DOHH2 (cell line): Measurements from ENCODE around the gene GNB3.
A peak's percentile ranks its signal among the peaks of the same experiment; 100 is the strongest.

Source experiments
- H3F3A ChIP-seq: fragments of 200-600 bp; sonication (generic), shearing (Covaris generic); 2 replicates; pipeline ENCODE4 v1.6.0; 2016; ENCODE audit warnings: antibody characterized with exemption, mild to moderate bottlenecking; ENCODE audit not compliant: control insufficient read depth, insufficient read depth
- H3K27ac ChIP-seq: fragments of 200-600 bp; sonication (generic); 2 replicates; pipeline ENCODE4 v1.5.1; 2014; ENCODE audit warnings: low read depth, mild to moderate bottlenecking, low read length, moderate library complexity
- H3K27me3 ChIP-seq: fragments of 200-600 bp; sonication (generic); 2 replicates; pipeline ENCODE4 v1.6.1; 2014; ENCODE audit warnings: mild to moderate bottlenecking, low read length, mixed read lengths; ENCODE audit not compliant: control insufficient read depth
- H3K36me3 ChIP-seq: fragments of 200-600 bp; sonication (generic); 2 replicates; pipeline ENCODE4 v1.6.1; 2014; ENCODE audit warnings: mild to moderate bottlenecking, low read length, moderate library complexity, mixed read lengths; ENCODE audit not compliant: control insufficient read depth
- H3K4me1 ChIP-seq: fragments of 200-600 bp; sonication (generic); 2 replicates; pipeline ENCODE4 v1.6.1; 2014; ENCODE audit warnings: mild to moderate bottlenecking, low read length, mixed read lengths; ENCODE audit not compliant: control insufficient read depth
- H3K4me2 ChIP-seq: fragments of 200-600 bp; sonication (generic); 2 replicates; pipeline ENCODE4 v1.6.0; 2014; ENCODE audit warnings: mild to moderate bottlenecking, low read length, moderate library complexity
- H3K4me3 ChIP-seq: fragments of 200-600 bp; sonication (generic); 2 replicates; pipeline ENCODE4 v1.5.1; 2014; ENCODE audit warnings: mild to moderate bottlenecking, low read length, mixed read lengths
- H3K79me2 ChIP-seq: fragments of 200-600 bp; sonication (generic); 2 replicates; pipeline ENCODE4 v1.6.1; 2014; ENCODE audit warnings: mild to moderate bottlenecking, low read length, mixed read lengths; ENCODE audit not compliant: control insufficient read depth
- H3K9me2 ChIP-seq: fragments of 200-600 bp; sonication (generic); replicated peaks from 2 replicates; pipeline ENCODE4 v1.6.1; 2014; ENCODE audit warnings: mild to moderate bottlenecking, low read length, mixed read lengths; ENCODE audit not compliant: control insufficient read depth
- H3K9me3 ChIP-seq: fragments of 200-600 bp; sonication (generic); 2 replicates; pipeline ENCODE4 v1.6.1; 2014; ENCODE audit warnings: antibody characterized with exemption, low read length, mixed read lengths; ENCODE audit not compliant: control insufficient read depth, insufficient read depth
- H4K20me1 ChIP-seq: fragments of 200-600 bp; sonication (generic); 2 replicates; pipeline ENCODE4 v1.6.0; 2014; ENCODE audit warnings: low read depth, mild to moderate bottlenecking, antibody characterized with exemption, low read length, moderate library complexity; ENCODE audit not compliant: control insufficient read depth, insufficient read depth
- EZH2phosphoT487 ChIP-seq: fragments of 200-600 bp; sonication (generic); IDR thresholded peaks from 2 replicates; pipeline ENCODE4 v1.6.1; 2017; ENCODE audit warnings: borderline replicate concordance, mild to moderate bottlenecking, antibody characterized with exemption, low read length, moderate library complexity, mixed read lengths
- TF ChIP-seq, protein P1 (sequence below): fragments of 200-600 bp; sonication (generic); IDR thresholded peaks from one replicate; pipeline ENCODE4 v1.5.1; 2014; ENCODE audit warnings: antibody characterized with exemption, mild to moderate bottlenecking, low read depth, low read length; ENCODE audit not compliant: poor library complexity, severe bottlenecking

GNB3 gene

DNA sequence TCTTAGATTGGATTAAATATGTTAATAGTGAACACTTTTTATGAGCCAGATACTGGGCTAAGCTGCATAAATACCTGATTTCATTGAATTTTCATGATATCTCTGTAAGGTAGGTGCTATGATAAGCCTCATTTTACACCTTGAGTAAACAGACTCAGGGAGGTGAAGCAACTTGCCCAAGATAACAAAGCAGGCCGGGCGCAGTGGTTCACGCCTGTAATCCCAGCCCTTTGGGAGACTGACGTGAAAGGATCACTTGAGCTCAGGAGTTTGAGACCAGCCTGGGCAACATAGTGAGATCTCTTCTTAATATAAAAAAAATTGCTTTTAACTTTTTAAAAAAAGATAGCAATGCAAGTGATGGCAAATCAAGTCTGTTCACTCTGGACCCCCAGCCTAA lies 1.4 kb downstream of the GNB3 start:
- Histone ChIP-seq H3K27ac (no peak overlapping the region), H3K4me3 (no peak overlapping the region), H3K4me2 (no peak overlapping the region), H3K9me2 (no peaks in the 10 kb centered on the region), H3K79me2 (no peaks in the 10 kb centered on the region), H3K4me1 (peaks cover 42% of the 10 kb centered on the region), H3K36me3 (peaks cover 14% of the 10 kb centered on the region), H4K20me1 (no peaks in the 10 kb centered on the region), H3K27me3 (no peaks in the 10 kb centered on the region), H3F3A (peaks cover 13% of the 10 kb centered on the region), H3K9me3 (no peaks in the 10 kb centered on the region)
- no peak for TF ChIP-seq EZH2phosphoT487
- TF ChIP-seq, protein P1, sequence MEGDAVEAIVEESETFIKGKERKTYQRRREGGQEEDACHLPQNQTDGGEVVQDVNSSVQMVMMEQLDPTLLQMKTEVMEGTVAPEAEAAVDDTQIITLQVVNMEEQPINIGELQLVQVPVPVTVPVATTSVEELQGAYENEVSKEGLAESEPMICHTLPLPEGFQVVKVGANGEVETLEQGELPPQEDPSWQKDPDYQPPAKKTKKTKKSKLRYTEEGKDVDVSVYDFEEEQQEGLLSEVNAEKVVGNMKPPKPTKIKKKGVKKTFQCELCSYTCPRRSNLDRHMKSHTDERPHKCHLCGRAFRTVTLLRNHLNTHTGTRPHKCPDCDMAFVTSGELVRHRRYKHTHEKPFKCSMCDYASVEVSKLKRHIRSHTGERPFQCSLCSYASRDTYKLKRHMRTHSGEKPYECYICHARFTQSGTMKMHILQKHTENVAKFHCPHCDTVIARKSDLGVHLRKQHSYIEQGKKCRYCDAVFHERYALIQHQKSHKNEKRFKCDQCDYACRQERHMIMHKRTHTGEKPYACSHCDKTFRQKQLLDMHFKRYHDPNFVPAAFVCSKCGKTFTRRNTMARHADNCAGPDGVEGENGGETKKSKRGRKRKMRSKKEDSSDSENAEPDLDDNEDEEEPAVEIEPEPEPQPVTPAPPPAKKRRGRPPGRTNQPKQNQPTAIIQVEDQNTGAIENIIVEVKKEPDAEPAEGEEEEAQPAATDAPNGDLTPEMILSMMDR = no peak

DNA sequence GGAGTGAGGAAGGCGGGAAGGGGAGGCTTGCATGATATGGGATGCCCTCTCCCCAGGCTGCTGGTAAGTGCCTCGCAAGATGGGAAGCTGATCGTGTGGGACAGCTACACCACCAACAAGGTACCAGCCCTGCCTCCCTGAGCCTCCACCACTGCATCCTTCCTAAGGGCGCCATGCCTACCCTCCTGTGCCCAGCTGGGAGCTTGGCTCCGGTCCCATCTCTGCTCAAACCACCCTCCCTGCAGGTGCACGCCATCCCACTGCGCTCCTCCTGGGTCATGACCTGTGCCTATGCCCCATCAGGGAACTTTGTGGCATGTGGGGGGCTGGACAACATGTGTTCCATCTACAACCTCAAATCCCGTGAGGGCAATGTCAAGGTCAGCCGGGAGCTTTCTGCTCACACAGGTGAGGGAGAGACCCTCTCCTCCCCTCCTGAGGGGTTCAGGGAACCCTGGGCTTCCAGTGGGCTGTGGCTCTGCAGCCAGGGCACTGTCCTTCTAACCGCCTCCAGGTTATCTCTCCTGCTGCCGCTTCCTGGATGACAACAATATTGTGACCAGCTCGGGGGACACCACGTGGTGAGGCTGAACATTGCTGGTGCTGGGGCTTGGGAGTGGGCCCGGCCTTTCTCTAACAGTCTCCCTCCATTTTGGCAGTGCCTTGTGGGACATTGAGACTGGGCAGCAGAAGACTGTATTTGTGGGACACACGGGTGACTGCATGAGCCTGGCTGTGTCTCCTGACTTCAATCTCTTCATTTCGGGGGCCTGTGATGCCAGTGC lies 2.6 kb downstream of the GNB3 start:
- H3K36me3 ChIP-seq = peaks cover 25% of the 10 kb centered on the region
- H3K27me3 ChIP-seq = no peaks in the 10 kb centered on the region
- peaks cover 37% of the 10 kb centered on the region for H3K4me1 ChIP-seq
- H3F3A ChIP-seq = peaks cover 13% of the 10 kb centered on the region
- no peak overlapping the region for H3K27ac ChIP-seq
- no peaks in the 10 kb centered on the region for H3K9me3 ChIP-seq
- no peaks in the 10 kb centered on the region for H4K20me1 ChIP-seq
- TF ChIP-seq EZH2phosphoT487 = no peak
- TF ChIP-seq, protein P1 = peak; percentile 26
- H3K9me2 ChIP-seq = no peaks in the 10 kb centered on the region
- H3K4me3 ChIP-seq = no peak overlapping the region
- H3K79me2 ChIP-seq = no peaks in the 10 kb centered on the region
- no peak overlapping the region for H3K4me2 ChIP-seq

DNA sequence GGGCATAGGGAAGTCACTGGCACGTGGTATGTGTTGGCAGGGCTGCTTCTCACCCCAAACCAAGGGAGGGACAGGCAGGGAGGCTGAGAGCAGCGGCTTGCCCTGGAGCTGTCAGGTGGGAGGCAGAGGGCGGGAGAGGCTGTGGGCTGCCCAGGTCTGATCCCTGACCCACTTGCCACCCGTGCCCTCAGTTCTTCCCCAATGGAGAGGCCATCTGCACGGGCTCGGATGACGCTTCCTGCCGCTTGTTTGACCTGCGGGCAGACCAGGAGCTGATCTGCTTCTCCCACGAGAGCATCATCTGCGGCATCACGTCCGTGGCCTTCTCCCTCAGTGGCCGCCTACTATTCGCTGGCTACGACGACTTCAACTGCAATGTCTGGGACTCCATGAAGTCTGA lies 4.7 kb downstream of the GNB3 start:
- H3K9me3 ChIP-seq = no peaks in the 10 kb centered on the region
- H3K4me1 ChIP-seq = peaks cover 31% of the 10 kb centered on the region
- peaks cover 13% of the 10 kb centered on the region for H3F3A ChIP-seq
- no peaks in the 10 kb centered on the region for H4K20me1 ChIP-seq
- H3K9me2 ChIP-seq = no peaks in the 10 kb centered on the region
- peaks cover 16% of the 10 kb centered on the region for H3K79me2 ChIP-seq
- H3K27ac ChIP-seq = no peak overlapping the region
- no peak overlapping the region for H3K4me3 ChIP-seq
- peaks cover 46% of the 10 kb centered on the region for H3K36me3 ChIP-seq
- no peak overlapping the region for H3K4me2 ChIP-seq
- TF ChIP-seq EZH2phosphoT487 = no peak
- TF ChIP-seq, protein P1 = no peak
- H3K27me3 ChIP-seq = no peaks in the 10 kb centered on the region
